Inflammatory macrophage treated with lipopolysaccharide for 4 hours (primary cell): ENCODE data around the gene GGA1.

Experiments used
- DNase-seq: peaks from one replicate; pipeline ENCODE4 v3.0.0-alpha.2; 2020

The GGA1 gene

DNA sequence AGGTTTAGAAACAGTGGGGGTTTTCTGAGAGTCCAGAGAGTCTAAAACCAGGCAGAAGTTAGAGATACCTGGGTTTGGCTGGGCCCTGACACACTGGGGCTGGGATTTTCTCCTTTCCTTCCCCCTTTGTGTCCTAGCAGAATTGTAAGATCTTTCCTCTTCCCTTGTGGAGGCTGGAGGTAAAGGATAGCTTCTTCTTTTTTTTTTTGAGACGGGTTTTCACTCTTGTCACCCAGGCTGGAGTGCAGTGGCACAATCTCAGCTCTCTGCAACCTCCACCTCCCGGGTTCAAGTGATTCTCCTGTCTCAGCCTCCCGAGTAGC, 1.5 kb downstream of the GGA1 start:
- peak; percentile 36 for DNase-seq

DNA sequence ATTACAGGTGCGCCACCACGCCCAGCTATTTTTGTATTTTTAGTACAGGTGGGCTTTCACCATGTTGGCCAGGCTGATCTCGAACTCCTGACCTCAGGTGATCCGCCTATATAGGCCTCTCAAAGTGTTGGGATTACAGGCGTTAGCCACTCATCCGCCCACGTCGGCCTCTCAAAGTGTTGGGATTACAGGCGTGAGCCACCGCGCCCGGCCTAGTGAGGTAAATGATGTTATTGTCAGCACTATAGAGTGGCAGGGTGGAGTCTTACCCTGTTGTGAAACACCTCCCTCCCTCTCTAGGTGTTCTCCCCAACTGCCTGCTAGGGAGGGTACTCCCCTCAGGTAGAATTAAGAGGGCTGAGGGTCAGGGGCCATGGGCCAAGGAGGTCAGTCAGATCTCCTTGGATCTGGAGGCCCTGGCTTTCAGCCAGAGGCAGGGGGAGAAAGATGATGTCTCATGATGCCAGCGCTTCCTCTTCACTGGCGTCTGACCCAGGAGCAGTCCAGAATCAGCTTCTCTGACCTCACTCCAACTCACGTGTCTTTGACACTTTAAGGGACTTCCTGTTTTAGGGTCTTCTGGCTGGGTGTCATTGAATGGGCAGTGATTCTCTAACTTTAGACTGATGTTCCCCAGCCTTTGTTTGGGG, 2.0 kb downstream of the GGA1 start:
- DNase-seq: peak; percentile 96

DNA sequence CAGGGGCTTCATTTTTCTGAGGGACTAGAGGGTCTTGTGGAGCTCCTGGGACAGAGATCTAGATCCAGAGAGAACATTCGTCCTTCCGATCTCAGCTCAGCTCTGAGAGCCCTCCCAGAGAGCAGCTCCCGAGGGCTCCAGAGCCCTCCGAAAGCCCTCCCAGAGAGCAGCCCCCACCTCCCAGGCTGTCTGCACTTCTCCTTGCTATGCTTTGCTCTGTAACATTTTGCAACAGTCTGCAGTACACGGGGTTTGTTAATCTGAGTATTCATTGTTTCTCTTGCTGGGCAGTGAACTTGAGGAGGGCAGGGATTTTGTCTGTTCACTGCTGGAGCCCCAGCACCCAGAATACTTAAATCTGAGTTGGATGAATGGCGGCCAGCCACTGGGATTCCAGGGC, 2.6 kb downstream of the GGA1 start:
- peak; percentile 57 for DNase-seq

DNA sequence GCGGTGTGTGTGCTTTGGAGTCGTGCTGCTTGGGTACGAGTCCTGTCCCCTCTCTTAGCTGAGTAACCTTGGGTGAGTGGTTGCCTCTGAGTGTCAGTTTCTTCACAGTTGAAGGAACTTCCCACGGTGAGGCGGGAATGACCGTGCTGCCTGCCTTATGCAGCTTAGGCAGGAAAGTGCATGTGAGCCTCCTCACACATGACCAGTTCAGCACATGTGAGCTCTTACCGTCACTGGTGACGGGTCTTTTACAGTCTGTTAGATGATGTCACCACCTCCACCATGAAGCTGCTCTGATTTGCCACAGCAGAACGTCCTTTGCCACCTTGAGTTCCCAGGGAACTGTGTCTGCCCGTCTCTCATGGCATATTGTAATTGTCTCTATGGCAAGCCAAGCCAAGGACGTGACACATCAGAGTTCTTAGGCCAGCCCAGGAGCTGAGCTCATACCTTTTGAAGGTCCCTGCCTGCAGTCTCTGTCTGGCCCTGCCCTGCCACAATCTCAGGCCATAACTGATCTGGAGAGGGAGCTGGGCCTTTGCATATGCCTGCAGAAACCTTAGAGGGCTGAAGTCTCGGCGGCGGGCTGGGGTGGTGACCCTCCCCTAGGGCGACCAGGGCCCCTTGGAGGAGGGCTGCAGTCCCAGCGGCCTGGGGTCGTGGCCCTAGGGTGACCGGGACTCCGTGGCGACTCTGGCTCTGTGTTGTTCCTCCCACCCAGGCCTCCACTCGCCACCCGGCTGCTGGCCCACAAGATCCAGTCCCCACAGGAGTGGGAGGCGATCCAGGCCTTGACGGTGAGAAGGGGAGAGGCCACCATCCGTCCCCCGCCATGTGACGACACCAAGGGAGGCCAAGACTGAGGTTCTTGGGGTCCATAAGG, 7.8 kb downstream of the GGA1 start:
- peak; percentile 59 for DNase-seq

DNA sequence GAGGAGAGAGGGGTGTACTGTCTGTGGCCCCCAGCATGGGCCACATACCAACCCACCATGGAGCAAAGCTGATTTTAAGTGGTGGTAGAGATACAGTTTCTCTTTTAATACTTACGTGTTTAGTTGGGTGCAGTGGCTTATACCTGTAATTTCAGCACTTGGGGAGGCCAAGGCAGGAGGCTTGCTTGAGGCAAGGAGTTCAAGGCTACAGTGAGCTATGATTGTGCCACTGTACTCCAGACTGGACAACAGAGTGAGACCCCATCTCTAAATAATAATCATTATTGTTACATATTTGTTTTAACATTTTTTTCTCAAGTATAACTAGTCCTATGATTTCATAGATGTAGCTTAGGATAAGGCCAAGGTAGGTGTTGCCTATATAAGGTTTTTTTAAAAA, 8.8 kb downstream of the GGA1 start:
- DNase-seq: no peak

DNA sequence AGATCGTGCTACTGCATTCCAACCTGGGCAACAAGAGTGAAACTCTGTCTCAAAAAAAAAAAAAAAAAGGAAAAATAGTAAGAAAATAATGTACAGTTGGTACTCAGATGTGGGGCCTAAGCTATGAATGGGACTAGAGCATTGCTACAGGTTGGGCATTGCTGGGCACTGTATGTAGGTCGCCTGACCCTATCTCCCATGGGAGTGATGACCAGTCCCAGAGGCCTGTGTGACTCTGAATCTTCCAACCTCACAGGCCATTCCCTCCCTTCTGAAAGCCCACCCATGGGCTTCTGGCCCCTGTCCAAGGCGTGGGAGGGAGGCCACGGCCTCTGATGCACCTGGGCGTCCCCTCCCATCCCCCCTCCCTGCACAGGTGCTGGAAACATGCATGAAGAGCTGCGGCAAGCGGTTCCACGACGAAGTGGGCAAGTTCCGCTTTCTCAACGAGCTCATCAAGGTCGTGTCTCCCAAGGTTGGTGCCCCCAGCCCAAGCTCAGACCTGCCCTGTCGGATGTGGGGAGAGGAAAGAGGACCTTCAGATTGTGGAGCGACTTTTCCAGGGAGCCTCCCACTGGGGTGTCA, 9.5 kb downstream of the GGA1 start:
- DNase-seq: no peak

DNA sequence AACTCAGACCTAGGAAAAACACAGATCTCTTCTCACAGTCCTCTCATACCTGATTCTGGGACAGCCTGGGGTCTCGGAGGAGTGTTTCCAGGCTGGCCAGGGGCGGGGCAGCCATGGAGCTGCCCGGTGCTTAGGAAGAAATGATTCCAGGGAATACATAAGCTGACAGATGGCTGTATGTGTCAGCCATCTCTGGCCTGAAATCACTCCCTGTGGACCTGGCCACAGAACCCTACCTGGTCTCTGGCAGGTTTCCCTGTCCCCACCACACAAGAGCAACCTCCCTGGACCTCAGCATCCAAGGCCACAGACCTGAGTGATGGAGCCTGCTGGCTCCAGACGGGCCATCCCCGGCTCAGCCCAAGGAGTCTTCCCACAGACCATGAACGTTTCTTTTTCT, 10.0 kb downstream of the GGA1 start:
- DNase-seq: no peak

DNA sequence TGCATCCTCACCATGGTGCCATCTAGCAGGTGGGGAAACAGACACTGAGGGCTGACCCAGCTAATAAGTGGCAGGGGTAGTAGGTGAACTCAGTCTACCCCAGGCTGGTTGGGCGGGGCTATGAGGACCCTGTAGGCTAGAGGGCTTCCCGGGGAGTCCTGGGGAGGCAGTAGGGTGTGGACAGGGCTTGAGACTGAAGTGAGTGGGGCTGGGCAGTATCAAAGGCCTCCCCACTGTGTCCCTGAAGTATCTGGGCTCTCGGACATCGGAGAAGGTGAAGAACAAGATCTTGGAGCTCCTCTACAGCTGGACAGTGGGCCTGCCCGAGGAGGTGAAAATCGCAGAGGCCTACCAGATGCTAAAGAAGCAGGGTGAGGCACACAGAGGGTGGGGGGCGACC, 11.4 kb downstream of the GGA1 start:
- no peak for DNase-seq

DNA sequence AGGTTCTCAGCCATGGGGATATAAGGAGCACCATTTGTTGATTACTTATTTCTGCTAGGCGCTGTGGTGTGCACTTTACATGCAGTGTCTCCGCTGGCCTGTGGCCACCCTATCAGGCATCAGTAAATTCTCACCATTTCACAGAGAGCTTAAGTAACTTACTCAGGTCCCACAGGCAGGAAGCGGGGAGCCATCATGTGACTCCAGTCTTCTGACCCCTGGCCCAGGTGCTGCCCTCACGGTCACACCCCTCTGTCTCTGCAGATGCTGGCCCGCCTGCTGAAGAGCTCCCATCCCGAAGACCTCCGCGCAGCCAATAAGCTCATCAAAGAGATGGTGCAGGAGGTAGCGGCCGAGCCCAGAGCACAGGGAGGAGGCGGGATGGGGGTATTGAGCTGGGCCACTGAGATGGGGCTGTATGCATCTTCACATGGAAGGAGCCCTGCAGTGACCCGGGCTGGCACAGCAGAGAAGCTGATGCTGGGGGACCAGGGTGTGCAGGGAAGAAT, 12.8 kb downstream of the GGA1 start:
- DNase-seq: no peak

DNA sequence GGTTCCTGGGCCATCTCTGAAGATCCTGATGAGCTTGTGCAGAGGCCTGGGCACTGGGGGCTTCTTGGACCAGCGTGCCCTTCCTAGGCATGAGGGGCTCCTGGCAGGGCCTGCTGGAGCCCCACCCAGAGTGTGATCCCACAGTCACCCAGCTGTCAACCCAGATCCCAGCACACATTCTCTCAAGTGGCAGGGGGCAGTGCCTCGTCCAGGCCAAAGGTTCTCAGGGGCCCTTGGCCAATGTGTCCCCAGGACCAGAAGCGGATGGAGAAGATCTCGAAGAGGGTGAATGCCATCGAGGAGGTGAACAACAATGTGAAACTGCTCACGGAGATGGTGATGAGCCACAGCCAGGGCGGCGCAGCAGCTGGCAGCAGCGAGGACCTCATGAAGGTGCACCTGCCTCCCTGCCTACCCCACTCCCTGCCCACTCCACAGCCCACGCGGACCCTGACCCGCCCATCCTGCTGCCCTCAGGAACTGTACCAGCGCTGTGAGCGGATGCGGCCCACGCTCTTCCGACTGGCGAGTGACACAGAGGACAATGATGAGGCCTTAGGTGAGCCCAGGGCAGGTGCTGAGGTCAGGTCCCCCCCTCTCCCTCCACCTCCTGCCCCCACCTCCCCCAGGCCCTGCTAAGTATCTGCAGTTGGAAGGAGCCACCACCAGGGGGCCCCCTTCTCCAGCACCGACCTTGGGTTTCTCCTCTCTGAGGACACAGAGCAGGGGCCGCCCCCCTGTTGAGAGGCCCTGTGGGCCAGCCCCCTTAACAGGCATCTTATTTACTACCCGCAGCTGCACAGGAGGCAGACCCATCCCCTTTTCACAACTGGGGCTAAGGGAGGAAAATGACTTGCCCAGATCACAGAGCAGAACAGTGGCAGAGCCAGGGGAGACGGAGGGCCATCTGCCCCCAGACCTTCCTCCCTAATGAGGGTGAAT, 14.7 kb downstream of the GGA1 start:
- peak; percentile 49 for DNase-seq

DNA sequence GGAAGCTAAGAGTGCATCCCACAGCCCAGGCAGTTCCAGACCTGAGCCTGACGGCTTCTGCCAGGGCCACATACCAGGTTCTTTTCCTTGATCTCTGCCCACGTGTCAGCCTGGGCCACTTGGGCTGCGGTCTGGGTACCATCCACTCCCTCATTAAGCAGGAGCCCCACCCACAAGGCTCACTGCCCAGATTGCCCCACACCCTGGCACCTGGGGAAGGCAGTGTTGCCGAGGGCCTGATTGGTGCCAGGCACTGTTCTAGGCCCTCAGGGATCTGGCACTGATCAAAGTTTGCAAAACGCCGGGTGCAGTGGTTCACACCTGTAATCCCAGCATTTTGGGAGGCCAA, 15.4 kb downstream of the GGA1 start:
- no peak for DNase-seq

DNA sequence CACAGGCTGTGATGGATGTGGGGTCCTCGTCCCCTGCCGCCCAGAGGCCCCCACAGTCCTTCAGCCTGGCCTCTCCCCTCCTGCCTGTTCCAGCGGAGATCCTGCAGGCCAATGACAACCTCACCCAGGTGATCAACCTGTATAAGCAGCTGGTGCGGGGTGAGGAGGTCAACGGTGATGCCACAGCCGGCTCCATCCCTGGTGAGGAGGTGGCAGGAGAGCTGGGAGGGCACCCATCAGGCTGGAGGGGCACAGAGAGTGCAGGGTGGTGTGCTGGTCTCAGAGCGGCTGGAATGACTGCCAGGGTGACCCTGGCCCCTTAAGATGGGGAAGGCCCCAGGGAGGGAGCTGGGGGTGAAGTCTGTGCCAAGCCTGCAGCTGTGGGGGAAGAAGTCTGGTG, 16.2 kb downstream of the GGA1 start:
- DNase-seq: no peak

DNA sequence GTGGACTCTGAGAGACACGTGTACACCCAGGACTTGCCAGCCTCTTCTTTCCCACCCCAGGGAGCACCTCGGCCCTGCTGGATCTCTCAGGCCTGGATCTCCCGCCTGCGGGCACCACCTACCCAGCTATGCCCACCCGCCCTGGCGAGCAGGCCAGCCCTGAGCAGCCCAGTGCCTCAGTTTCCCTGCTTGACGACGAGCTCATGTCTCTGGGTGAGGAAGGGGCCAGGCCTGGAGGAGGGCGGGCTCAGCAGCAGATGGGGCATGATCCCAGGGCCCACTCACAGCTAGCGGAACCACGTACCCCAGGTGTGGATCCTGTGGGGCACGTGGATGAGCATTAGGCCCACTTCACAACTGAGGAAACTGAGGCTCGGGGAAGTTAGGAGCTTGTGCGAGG, 17.1 kb downstream of the GGA1 start:
- no peak for DNase-seq

DNA sequence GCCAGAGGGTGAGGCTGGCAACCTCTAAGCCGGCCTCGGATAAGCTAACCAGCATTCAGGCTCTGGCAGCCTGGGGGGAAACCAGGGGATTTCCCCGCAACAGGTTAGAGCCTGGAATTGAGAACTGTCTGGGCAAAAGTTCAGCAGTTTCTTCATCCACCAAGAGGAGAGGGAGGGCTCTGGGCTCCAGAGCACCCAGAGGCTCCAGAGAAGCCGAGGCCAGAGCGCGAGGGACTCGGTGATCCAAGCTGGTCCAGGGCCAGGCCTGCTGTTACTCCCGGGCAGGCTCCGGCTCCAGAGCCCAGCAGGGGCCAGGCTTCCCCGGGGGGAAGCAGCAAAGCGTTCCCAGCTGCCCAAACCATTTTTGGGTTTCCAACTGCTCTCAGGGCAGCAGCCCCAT, 17.5 kb downstream of the GGA1 start:
- peak; percentile 74 for DNase-seq

DNA sequence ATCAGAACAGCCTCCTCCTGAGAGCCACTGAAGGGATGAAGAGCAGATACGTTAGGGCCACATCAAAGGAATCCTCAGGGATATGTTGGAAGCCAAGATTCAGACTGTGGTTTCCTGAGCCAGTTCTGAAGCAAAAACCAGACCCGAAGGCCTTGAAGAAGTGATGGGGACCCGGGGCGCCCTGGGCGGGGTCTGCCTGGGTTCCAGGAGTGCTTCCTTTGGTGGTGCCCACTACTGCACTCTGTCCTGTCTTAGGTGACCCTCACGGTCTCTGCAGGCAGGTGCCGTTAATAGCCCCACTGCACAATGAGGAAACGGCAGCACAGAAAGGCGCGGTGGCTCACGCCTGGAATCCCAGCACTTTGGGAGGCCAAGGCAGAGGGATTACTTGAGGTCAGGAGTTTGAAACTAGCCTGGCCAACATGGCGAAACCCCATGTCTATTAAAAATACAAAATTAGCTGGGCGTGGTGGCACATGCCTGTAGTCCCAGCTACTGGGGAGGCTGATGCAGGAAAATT, 18.0 kb downstream of the GGA1 start:
- DNase-seq: no peak

DNA sequence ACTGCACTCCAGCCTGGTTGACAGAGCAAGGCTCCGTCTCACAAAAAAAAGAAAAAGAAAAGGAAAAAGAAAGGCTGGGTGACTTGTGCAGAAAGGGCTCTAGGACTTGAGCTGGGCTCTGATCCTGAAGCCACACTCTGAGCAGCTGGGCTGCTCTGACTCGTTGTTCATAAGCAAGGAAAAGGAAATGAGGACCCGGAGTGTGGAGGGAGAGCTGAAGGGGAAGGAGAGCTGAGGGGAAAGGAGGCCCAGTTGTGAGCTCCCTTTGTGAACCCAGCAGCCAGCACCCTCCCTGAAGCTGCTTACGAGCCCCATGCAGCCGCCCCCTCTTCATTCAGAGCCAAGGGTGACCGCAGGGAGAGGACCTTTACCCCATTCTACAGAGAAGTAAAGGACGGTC, 18.5 kb downstream of the GGA1 start:
- peak; percentile 21 for DNase-seq

DNA sequence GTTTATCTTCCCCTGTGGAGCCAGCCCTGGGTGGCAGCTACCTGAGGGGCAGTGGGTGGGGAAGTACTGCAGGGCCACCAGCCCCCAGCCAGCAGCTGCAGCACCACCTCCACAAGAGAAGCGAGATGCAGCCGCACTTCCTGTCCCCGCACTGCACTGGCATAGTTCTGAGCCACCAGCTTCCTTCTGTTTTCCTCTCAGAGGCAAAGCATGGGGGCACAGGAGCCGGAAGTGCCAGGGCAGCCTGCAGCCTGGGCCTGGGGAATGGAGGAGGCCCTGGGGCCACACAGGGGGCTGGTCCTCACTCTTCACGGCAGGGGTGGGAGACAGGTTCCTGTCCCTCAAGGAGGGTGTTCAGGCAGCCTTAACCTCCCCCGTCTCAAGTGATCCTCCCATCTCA, 18.9 kb downstream of the GGA1 start:
- peak; percentile 49 for DNase-seq

DNA sequence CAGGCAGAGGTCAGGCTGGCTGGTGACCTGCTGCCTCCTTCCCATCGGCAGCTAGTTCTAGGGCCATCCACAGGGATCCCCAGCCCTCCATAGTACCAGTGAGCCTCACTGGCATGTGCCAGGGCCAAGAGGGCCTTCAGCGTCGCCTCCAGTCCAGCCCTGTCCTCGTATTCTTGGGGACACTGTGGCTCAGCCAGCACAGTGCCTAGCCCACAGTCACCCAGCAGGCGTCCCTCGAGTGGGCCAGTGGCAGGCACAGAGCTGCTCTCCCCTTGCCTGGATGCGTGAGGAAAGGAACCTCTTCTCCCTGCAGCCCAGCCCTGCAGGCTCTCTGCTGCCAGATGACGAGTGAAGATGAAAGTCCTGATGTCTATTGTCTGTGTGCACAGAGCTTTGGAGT, 20.2 kb downstream of the GGA1 start:
- DNase-seq: no peak

DNA sequence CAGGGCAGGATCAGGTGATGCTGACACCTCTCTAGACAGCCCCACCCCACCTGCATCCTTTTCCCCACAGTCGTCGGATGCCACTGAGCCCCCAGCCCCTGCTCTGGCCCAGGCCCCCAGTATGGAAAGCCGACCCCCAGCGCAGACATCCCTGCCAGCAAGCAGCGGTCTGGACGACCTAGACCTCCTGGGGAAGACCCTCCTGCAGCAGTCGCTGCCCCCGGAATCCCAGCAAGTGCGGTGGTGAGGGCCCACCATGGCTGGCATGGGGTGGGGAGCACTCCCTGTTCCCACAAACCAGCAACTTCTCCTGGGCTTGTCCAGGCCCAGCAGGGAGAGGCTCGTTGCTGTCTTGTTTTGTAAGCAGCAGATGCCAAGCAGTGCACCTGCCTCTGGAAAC, 21.3 kb downstream of the GGA1 start:
- no peak for DNase-seq

DNA sequence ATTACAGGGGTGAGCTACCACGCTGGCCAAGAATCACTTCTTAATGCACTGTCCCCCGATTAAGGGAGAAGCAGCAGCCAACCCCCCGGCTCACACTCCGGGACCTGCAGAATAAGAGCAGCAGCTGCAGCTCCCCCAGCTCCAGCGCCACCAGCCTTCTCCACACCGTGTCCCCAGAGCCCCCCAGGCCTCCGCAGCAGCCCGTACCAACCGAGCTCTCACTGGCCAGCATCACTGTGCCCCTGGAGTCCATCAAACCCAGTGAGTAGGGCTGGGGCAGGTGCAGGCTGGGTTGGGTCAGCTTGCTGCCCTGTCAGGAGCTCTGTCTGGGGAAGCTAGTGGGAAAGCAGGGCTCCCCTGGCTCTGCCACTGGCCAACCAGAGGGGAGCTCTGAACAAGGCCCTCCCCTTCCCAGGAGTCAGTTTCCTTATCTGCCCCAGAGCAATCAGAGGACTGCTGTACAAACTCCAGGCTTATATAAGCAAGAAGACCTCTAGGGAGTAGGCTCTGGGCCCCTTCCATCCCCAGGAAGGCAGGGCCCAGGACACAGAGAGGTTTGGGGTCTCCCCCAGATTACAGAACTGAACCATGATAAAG, 22.3 kb downstream of the GGA1 start:
- no peak for DNase-seq

DNA sequence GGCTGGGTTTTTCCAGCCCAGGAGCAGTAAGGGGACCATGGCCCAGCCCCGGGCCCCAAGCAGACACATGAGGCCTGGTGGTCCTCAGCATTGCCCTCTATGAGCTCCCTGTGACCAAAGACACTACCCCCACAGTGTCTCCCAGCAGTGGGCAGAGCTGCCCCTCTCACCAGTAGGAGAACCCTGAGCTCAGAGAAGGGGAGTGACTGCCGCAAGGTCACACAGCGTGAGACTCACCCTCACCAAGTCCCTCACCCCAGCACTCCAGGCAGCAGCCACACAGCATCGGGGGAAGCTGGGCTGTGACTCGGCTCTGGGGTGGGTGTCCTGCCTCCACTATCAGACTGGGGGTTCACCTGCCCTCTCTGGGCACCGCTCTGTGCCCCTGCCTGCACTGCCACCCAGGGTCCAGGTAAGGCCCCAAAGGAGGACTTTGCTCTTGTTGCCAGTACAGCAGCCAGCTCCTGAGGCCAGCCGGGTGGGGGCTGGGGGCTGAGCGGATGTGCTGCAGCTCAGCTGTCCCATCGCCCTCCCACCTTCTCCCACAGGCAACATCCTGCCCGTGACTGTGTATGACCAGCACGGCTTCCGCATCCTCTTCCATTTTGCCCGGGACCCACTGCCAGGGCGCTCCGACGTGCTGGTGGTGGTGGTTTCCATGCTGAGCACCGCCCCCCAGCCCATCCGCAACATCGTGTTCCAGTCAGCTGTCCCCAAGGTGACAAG, 23.0 kb downstream of the GGA1 start:
- DNase-seq: peak; percentile 22
